GM18526 (cell line): ENCODE results near the gene TMEM140.

Experiments used
- POLR2A ChIP-seq: IDR thresholded peaks from 3 replicates; pipeline ENCODE4 v1.6.1; 2011; ENCODE audit not compliant: insufficient read length; ENCODE audit errors: extremely low read depth

The TMEM140 gene

DNA sequence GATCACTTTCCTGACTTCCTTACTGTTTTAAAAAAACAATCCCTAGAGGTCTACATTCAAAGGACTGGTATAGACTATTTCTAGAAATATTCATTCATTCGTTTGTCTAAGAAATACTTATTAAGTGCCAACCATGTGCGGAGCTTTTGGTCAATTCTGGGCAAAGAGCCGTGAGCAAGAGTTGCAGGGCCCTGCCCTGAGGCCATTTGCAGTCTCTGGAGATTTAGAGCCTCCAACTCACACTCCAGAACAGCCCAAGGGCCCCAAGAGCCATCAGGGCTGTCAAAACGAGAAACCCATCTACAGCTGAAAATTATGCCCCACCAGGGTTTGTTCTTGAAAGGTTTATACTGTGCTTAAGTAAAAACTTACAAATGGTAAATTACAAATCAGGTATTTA lies 47.3 kb downstream of the TMEM140 start:
- no peak for TF ChIP-seq POLR2A

DNA sequence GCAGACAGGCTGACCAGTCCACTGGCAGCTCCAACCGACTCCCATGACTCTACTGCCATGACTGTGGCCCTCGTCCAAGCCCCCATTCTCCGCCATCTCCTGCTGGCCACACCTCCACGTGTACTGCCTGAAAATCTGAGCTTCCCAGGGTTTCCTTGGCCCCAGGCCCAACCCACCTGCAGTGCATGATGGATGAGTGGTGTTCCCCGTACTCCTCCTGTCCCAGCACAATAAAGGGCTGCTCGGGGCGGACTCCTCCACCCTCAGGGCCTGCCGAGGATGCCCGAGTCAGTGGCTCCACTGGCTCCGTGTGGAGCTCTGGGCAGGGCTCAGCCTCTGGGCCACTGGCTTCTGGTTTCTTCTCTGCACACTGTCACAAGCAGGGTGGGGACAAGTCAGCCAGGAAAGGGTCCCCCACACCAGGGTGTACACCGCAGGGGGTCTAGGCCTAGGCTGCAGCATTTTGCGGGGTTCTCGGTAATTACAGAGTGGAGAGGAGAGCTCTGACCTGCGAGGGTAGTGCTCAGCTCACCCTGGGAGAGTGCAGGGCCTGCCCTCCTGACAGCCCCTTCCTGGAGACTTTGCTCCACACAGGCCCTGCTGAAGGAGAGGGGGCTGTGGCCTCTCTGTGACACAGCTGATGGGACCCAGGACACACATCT lies 48.2 kb downstream of the TMEM140 start:
- no peak for TF ChIP-seq POLR2A

DNA sequence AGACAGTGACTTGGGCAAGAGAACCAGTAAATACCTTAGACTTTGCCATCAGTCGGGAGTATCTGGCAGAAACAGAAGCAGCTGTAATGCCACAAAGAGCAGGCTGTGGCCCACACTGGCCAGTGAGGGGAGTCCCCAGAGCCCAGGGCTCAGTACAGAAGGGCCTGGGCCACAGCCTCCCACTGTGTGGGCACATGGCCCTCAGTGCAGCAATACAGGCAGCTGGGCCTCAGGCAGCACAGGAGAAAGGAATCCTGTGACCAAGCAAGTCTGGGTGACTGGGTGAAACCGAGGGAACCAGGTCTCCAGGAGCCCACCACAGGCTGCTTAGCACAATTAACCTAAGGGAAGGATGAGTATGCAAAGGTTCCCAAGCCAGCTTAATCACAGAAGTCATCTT lies 49.5 kb downstream of the TMEM140 start:
- TF ChIP-seq POLR2A: no peak

GRCh38 chr7:135197906-135198655 lies 50.2 kb downstream of the TMEM140 start:
- no peak for TF ChIP-seq POLR2A

DNA sequence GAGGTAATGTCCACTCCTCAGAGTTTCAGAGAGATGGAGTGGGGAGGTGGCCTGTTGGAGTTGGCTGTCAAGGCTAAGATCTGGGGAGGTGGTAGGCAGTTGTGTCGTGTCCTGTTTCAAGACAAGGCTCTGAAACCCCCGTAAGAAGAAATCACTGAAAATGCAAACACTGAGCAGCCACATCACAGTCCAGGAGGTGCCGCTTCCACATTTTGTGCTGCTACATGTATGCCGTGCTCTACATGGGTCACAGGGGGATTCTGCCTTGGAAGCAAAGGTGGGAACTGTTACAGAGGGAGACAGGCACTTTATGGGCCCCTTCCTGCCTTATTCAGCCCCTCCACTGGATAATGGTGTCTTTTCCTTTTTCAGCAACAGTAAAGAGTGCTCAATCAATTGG lies 51.6 kb downstream of the TMEM140 start:
- no peak for TF ChIP-seq POLR2A

- TF ChIP-seq POLR2A: no peak
Observed at GRCh38 chr7:135200821-135201331, 53.0 kb downstream of the TMEM140 start.

GRCh38 chr7:135201350-135201749 lies 53.5 kb downstream of the TMEM140 start:
- no peak for TF ChIP-seq POLR2A

DNA sequence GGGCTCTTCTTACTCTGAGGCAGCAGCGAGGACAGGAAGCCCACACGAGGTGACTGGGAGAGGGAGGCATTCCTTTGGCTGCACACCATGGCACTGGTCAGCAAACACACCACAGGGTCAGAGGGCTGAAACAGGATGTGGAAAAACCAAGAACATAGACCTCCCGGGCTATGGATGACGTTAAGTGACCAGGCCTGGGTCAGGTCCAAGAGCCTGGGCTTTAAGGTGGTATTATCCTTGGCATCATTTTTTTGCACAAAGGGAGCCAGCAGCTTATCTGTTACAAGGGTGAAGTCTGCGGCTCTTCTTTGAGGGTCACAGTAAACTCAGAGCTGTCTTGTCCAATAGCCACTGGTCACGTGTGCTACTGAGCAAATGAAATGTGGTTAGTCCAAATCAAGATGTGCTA lies 56.5 kb downstream of the TMEM140 start:
- TF ChIP-seq POLR2A: no peak

- TF ChIP-seq POLR2A: no peak
Observed at GRCh38 chr7:135204876-135205275, 57.0 kb downstream of the TMEM140 start.

- no peak for TF ChIP-seq POLR2A
Observed at GRCh38 chr7:135205850-135206249, 58.0 kb downstream of the TMEM140 start.

DNA sequence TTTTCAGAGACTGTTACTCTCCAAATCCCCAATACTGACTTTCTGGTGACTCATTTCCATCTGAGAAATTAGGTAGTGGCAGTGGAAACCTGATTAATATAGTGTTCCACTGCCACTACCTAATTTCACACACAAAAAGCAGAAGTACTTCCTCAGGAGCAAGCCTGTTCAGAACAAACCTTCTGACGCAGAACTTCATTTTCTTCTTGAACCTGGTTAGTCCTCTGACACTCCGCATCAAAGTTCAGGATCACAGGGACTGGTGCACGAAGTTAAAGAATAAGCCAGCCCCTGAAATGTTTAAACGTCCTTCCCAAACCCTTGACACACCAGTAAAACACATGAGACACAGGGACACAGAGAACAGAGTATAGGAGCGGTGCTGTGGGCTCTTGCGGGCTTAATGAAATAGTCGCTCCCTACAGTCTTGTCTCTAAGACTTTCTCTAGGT lies 59.1 kb downstream of the TMEM140 start:
- TF ChIP-seq POLR2A: no peak

GRCh38 chr7:135207406-135208101 lies 59.7 kb downstream of the TMEM140 start:
- TF ChIP-seq POLR2A: no peak

DNA sequence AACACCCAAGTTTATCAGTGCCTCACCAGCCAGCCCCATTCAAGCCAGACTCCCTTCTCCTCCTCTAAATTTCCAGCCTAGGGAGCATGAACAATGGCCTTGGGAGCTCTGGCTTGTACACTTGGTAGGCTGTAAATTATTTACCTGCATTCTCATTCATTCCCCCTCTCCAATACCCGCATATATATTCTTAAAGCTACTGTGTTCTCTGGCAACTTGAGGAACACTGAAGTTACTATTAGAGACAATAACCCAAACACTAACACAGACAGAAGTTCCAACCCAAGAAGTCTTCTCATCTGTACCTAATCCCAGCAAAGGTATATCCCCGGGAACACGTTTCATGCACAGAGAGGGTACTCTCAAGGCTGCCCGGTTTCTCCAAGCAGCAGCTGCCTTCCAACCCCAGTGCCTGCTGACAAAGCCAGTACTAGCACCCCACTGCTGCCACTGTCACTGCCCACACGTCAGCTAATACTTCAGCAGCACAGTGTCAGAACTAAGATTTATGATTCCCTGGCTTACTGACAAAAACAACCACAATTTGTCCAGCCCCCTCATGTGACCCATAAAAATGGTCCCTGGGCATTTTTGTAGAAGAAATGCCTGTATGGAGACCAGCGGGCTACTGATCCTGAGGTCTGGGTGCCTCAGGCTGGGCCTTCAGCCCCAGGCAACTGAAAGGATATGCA lies 60.4 kb downstream of the TMEM140 start:
- no peak for TF ChIP-seq POLR2A

- no peak for TF ChIP-seq POLR2A
Observed at GRCh38 chr7:135209225-135209834, 61.5 kb downstream of the TMEM140 start.

- no peak for TF ChIP-seq POLR2A
Observed at GRCh38 chr7:135210888-135211178, 63.0 kb downstream of the TMEM140 start.
